Measurements from ENCODE around the gene BCL7B. TPM values are rescaled to one million over a fixed set of nuclear protein-coding genes. Genes with fewer than 3 reads are reported as not detected.

BCL7B gene
- total and polyA plus RNA-seq, 2 of the 13 experiments (the other 11 are each of a cell fraction or from before 2014, with no cell fraction given), result 24.3 to 38.2 TPM

DNA sequence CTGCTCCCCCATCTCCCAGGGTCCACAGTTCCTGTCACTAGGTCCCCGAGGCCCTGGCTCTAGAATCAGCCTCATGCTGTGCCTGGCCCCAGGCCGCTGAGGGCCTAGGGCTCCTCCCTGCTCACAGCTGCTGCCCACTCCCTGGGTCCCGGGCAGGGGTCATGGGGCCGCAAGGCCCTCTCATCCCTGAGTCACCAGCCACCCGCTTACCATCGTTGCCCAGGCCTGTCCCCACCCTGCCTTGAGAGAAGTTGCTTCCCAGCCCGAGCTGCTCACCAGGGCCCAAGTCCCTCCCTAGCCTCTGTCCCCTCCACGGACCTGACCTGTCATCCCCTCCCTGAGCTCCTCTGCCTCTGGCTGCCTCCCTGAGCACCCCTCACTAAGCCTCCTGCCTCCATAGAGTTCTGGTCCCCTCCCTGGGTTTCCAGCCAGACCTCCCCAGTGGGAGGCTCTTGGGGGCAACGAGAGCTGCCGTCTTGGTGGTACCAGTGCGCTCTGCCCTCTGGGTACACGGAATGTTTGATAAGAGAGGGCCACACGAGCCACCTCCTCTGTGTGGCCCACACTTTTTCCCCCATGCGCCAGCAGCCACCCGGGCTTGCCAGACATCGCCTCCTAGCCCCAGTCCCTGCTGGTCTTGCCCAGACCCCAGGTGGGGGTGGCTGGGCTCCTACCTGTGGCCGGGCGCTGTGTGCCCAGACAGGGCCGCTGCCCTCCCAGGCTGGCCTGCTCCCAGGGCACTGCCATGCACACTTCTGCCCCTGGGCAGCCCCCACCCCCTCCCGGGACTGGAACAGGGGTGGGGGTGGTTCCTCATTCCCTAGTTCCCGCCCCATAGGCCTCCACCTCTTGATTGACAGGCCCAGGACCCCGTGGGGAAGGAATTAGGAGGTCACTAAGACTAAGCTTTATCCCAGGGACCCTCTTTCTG is 45.5 kb upstream of the BCL7B start (continued):
- peak; percentile 24 for TF ChIP-seq RBM39 (IDR thresholded peaks at IDR 0.05; ENCODE audit: low read depth, low read length, poor library complexity, severe bottlenecking)
- TF ChIP-seq, protein P1, sequence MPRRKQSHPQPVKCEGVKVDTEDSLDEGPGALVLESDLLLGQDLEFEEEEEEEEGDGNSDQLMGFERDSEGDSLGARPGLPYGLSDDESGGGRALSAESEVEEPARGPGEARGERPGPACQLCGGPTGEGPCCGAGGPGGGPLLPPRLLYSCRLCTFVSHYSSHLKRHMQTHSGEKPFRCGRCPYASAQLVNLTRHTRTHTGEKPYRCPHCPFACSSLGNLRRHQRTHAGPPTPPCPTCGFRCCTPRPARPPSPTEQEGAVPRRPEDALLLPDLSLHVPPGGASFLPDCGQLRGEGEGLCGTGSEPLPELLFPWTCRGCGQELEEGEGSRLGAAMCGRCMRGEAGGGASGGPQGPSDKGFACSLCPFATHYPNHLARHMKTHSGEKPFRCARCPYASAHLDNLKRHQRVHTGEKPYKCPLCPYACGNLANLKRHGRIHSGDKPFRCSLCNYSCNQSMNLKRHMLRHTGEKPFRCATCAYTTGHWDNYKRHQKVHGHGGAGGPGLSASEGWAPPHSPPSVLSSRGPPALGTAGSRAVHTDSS (CRISPR knock-in tag; conservative IDR thresholded peaks at IDR 0.05), result no peak
- TF ChIP-seq DNMT3B (CRISPR knock-in tag; conservative IDR thresholded peaks at IDR 0.05), result no peak
- no peak for TF ChIP-seq TCF7L2 (IDR thresholded peaks at IDR 0.05; ENCODE audit: low read depth, low read length)
- no peak for TF ChIP-seq ZFP90 (CRISPR knock-in tag; IDR thresholded peaks at IDR 0.05; ENCODE audit: borderline replicate concordance)
- peak; percentile 91; the same call in 1 of the 2 replicates for TF ChIP-seq HNRNPL (IDR thresholded peaks at IDR 0.05; ENCODE audit: low read depth, low read length)
- no peak for TF ChIP-seq ARNTL (CRISPR knock-in tag; IDR thresholded peaks at IDR 0.05)
- TF ChIP-seq FOXM1 (CRISPR knock-in tag; IDR thresholded peaks at IDR 0.05), result no peak
- no peak for TF ChIP-seq FOXK1 (CRISPR knock-in tag; IDR thresholded peaks at IDR 0.05; ENCODE audit: borderline replicate concordance, low read depth)
- TF ChIP-seq ZNF274 (CRISPR knock-in tag; IDR thresholded peaks at IDR 0.05), result no peak
- TF ChIP-seq EHMT2 (IDR thresholded peaks at IDR 0.05; ENCODE audit: borderline replicate concordance, low read depth, low read length), result no peak
- TF ChIP-seq ZNF879 (CRISPR knock-in tag; IDR thresholded peaks at IDR 0.05), result 0 out of 2 replicates have a peak, but pooled peaks have one; percentile 14
- no peak for TF ChIP-seq RAD51 (IDR thresholded peaks at IDR 0.05; ENCODE audit: borderline replicate concordance)
- TF ChIP-seq GTF3A (CRISPR knock-in tag; conservative IDR thresholded peaks at IDR 0.05), result 0 out of 2 replicates have a peak, but pooled peaks have one; percentile 21
- no peak for TF ChIP-seq NONO (IDR thresholded peaks at IDR 0.05)
- peak; percentile 93 for TF ChIP-seq NONO (CRISPR knock-in tag; conservative IDR thresholded peaks at IDR 0.05)
- peak; percentile 54 for TF ChIP-seq HNRNPK (IDR thresholded peaks at IDR 0.05; ENCODE audit: low read depth, low read length, poor library complexity, severe bottlenecking)
- TF ChIP-seq CBFB (CRISPR knock-in tag; IDR thresholded peaks at IDR 0.05), result no peak
- TF ChIP-seq ZNF782 (CRISPR knock-in tag; IDR thresholded peaks at IDR 0.05; ENCODE audit: borderline replicate concordance), result 0 out of 2 replicates have a peak, but pooled peaks have one; percentile 28
- TF ChIP-seq PHB2 (IDR thresholded peaks at IDR 0.05; ENCODE audit: partially characterized antibody), result no peak
- TF ChIP-seq ZNF605 (CRISPR knock-in tag; IDR thresholded peaks at IDR 0.05), result no peak
- 0 out of 2 replicates have a peak, but pooled peaks have one; percentile 39 for TF ChIP-seq SMAD1 (CRISPR knock-in tag; IDR thresholded peaks at IDR 0.05; ENCODE audit: borderline replicate concordance, low read depth)
- no peak for TF ChIP-seq CHCHD3 (CRISPR knock-in tag; IDR thresholded peaks at IDR 0.05)
- TF ChIP-seq CEBPG (CRISPR knock-in tag; IDR thresholded peaks at IDR 0.05), result no peak
- TF ChIP-seq, protein P2, sequence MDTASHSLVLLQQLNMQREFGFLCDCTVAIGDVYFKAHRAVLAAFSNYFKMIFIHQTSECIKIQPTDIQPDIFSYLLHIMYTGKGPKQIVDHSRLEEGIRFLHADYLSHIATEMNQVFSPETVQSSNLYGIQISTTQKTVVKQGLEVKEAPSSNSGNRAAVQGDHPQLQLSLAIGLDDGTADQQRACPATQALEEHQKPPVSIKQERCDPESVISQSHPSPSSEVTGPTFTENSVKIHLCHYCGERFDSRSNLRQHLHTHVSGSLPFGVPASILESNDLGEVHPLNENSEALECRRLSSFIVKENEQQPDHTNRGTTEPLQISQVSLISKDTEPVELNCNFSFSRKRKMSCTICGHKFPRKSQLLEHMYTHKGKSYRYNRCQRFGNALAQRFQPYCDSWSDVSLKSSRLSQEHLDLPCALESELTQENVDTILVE (CRISPR knock-in tag; IDR thresholded peaks at IDR 0.05), result no peak
- TF ChIP-seq MEIS1 (CRISPR knock-in tag; IDR thresholded peaks at IDR 0.05; ENCODE audit: borderline replicate concordance), result no peak
- TF ChIP-seq PCBP2 (optimal IDR thresholded peaks at IDR 0.05; ENCODE audit: low read depth, low read length, poor library complexity, severe bottlenecking), result no peak
- TF ChIP-seq ZNF264 (CRISPR knock-in tag; IDR thresholded peaks at IDR 0.05), result no peak
- TF ChIP-seq CHD4 (IDR thresholded peaks at IDR 0.05; ENCODE audit: borderline replicate concordance, low read length), result no peak
- TF ChIP-seq MED13 (CRISPR knock-in tag; IDR thresholded peaks at IDR 0.05), result no peak
